ENCODE results near the gene COL4A1. TPM values are rescaled to one million over a fixed set of nuclear protein-coding genes. Genes with fewer than 3 reads are reported as not detected.

The COL4A1 gene
- polyA plus RNA-seq, 1 donor (not counting 4 experiments of a cell fraction or from before 2014, with no cell fraction given) = 22.3 TPM

DNA sequence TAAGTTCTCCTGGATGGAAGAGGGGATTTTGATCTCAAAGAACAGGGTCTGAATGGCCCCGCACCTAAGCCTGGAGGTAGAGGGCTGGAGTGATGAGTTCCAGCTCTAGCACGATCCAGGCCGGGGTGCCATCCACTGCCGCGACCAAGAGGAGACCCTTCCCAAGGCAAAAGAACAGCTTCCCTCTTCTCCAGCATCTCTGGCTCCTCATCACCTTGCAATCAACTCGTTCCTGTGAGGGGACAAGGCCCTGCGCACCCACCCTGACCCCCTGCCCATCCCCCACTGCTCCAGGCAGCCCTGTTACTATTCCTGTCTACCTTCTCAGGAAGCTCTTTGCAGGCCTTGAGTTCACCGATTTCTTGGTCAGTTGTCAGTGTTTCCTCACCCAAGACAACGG lies 17.8 kb downstream of the COL4A1 start:
- Histone ChIP-seq H3K27me3 (ENCODE audit: control insufficient read depth, extremely low read depth, insufficient read depth, low read length) (no peaks in the 10 kb centered on the region), H3K27ac (ENCODE audit: control insufficient read depth, insufficient read depth, low read length) (no peak overlapping the region), H3K9me3 (ENCODE audit: control insufficient read depth, low read depth, low read length) (no peaks in the 10 kb centered on the region), H3K79me2 (ENCODE audit: control insufficient read depth, insufficient read depth, low read length) (peaks cover 7% of the 10 kb centered on the region), H3K9ac (ENCODE audit: control insufficient read depth, extremely low read depth, insufficient read depth, low read length) (no peak overlapping the region), H3K4me3 (ENCODE audit: control insufficient read depth in 2 of 3, extremely low read depth in 1 of 3, insufficient read depth in 2 of 3, low read depth in 1 of 3, low read length in 3 of 3) (no peak overlapping the region), H3K4me1 (ENCODE audit: control insufficient read depth, extremely low read depth, insufficient read depth, low read length) (peaks cover 19% of the 10 kb centered on the region), H3K4me2 (ENCODE audit: control insufficient read depth, extremely low read depth, insufficient read depth, low read depth, low read length) (no peak overlapping the region), H2AFZ (ENCODE audit: control insufficient read depth, low read length) (no peak overlapping the region), H3K36me3 (ENCODE audit: control insufficient read depth in 2 of 2, extremely low read depth in 1 of 2, insufficient read depth in 2 of 2, low read length in 2 of 2) (peaks cover 0 to 6% of the 10 kb centered on the region in 2 experiments), H4K20me1 (ENCODE audit: control insufficient read depth, extremely low read depth, insufficient read depth, low read length) (no peaks in the 10 kb centered on the region), H3K9me1 (ENCODE audit: control insufficient read depth, extremely low read depth, insufficient read depth, low read length) (no peaks in the 10 kb centered on the region)
- dilution Hi-C loops (cut with MboI; ENCODE audit: extremely low pct_ligation_motif_present, low sequenced_read_pairs) = no loop called here
- DNase-seq (ENCODE audit: low read depth, low spot score) = no peak
- no peak for TF ChIP-seq EZH2 (IDR thresholded peaks at IDR 0.05; ENCODE audit: low read length)
- TF ChIP-seq, protein P1, sequence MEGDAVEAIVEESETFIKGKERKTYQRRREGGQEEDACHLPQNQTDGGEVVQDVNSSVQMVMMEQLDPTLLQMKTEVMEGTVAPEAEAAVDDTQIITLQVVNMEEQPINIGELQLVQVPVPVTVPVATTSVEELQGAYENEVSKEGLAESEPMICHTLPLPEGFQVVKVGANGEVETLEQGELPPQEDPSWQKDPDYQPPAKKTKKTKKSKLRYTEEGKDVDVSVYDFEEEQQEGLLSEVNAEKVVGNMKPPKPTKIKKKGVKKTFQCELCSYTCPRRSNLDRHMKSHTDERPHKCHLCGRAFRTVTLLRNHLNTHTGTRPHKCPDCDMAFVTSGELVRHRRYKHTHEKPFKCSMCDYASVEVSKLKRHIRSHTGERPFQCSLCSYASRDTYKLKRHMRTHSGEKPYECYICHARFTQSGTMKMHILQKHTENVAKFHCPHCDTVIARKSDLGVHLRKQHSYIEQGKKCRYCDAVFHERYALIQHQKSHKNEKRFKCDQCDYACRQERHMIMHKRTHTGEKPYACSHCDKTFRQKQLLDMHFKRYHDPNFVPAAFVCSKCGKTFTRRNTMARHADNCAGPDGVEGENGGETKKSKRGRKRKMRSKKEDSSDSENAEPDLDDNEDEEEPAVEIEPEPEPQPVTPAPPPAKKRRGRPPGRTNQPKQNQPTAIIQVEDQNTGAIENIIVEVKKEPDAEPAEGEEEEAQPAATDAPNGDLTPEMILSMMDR (optimal IDR thresholded peaks at IDR 0.05 in 1 of 3, IDR thresholded peaks at IDR 0.05 in 1 of 3, conservative IDR thresholded peaks at IDR 0.05 in 1 of 3; ENCODE audit: extremely low read depth in 1 of 3, insufficient read depth in 2 of 3, low read length in 3 of 3) = no peak
- FAIRE-seq = no peak

DNA sequence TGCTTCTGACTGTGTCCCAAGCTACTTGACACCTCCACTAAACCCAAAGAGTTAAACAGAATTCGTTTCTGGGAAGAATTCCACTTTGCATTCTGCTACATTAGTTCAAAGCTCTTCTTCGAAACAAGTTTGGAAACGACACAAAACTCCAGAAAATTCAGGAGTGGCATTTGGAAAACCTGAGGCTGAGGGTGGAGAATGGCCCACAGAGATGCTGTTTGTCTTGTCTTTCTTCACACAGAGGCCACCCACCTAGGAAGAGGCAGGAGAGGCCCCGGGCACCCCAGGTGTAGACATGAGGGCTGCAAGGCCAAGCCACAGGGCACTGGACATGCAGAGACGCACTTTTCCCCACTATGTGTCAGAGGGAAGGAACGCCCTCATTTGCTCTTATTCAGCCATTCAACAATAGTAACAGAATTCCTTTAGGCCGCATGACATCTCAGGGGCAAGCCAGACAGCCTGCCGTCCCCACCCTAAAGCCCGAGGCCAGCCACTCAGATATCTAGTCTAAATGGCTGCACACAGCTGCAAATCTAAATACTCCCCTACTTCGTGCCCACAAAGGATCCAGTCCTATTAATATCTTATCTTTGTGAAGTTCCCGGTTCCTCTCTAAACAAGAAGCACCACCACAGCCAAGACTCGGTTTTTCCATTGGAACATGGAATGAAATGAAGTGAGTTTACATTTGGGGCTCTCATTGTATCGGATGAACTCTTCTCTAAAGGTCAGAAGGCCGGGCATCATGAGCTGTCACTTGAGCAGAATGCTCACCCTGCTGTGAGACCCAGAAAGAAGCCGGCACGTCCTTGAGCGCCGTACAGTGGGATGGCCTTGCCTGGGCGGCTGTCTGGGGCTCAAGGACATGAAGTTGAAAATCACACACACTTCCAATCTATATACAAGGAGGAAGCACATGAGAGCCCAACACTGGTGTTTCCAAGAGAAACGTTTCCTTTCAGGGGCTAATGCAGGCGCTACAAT lies 19.8 kb downstream of the COL4A1 start:
- Histone ChIP-seq H3K4me2 (ENCODE audit: control insufficient read depth, extremely low read depth, insufficient read depth, low read depth, low read length) (peak overlapping the region; percentile 73), H2AFZ (ENCODE audit: control insufficient read depth, low read length) (no peak overlapping the region), H3K4me1 (ENCODE audit: control insufficient read depth, extremely low read depth, insufficient read depth, low read length) (peaks cover 19% of the 10 kb centered on the region), H3K27me3 (ENCODE audit: control insufficient read depth, extremely low read depth, insufficient read depth, low read length) (no peaks in the 10 kb centered on the region), H3K27ac (ENCODE audit: control insufficient read depth, insufficient read depth, low read length) (peak overlapping the region; percentile 52), H3K79me2 (ENCODE audit: control insufficient read depth, insufficient read depth, low read length) (peaks cover 9% of the 10 kb centered on the region), H3K9me1 (ENCODE audit: control insufficient read depth, extremely low read depth, insufficient read depth, low read length) (no peaks in the 10 kb centered on the region), H3K4me3 (ENCODE audit: control insufficient read depth in 2 of 3, extremely low read depth in 1 of 3, insufficient read depth in 2 of 3, low read depth in 1 of 3, low read length in 3 of 3) (peak overlapping the region in 1 of 3 experiments; percentile 22), H3K36me3 (ENCODE audit: control insufficient read depth in 2 of 2, extremely low read depth in 1 of 2, insufficient read depth in 2 of 2, low read length in 2 of 2) (peaks cover 0 to 6% of the 10 kb centered on the region in 2 experiments), H3K9ac (ENCODE audit: control insufficient read depth, extremely low read depth, insufficient read depth, low read length) (peak overlapping the region; percentile 28), H4K20me1 (ENCODE audit: control insufficient read depth, extremely low read depth, insufficient read depth, low read length) (no peaks in the 10 kb centered on the region), H3K9me3 (ENCODE audit: control insufficient read depth, low read depth, low read length) (no peaks in the 10 kb centered on the region)
- peak; percentile 49 for DNase-seq (ENCODE audit: low read depth, low spot score)
- TF ChIP-seq EZH2 (IDR thresholded peaks at IDR 0.05; ENCODE audit: low read length) = no peak
- TF ChIP-seq, protein P1 (optimal IDR thresholded peaks at IDR 0.05 in 1 of 3, IDR thresholded peaks at IDR 0.05 in 1 of 3, conservative IDR thresholded peaks at IDR 0.05 in 1 of 3; ENCODE audit: extremely low read depth in 1 of 3, insufficient read depth in 2 of 3, low read length in 3 of 3) = no peak
- dilution Hi-C loops (cut with MboI; ENCODE audit: extremely low pct_ligation_motif_present, low sequenced_read_pairs) = no loop called here
- peak; percentile 84 for FAIRE-seq

All from keratinocyte (primary cell).